Measurements from ENCODE around the gene KNL1. TPM values are rescaled to one million over a fixed set of nuclear protein-coding genes. Genes with fewer than 3 reads are reported as not detected.

Gene KNL1
- total and polyA plus RNA-seq, 4 donors = 1.5 to 38.5 (median 2.9) TPM

DNA sequence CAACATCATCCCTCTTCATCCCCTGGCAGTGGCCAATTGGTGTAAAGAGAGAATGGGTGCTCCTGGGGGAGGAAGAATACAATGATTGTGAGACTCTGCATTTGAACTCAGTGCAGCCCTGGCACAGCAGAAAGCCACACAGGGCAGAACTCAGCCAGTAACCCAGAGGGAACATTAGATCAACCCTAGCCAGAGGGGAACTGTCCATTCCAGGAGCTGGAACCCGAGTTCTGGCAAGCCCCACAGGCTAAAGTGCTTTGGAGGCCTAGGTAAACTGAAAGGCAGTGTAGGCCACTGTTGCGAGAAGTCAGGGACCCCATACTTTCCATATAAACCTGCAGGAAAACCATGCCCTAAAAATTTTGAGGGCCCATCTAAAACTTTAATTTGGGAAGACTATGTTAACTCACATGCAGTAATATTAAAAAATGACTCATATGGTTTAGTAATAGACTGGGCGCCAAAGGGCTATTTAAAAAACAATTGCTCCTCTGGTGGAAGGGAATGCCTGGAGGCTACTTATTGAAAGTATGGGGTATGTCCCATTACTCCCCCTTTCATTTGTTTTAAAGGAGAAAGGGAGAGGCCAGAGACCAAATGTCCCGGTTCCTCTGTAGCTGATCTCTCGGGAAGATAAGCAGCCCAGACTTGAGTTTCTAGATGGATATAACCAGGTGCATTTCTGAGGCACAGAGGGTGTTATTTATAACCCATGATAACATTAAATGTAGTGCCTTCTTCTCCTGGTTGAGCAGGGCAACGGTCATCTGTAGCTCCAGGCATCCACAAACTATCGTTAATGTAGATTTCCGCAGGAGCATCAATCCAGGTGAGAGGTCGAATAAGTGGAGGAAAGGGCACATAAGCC, 95.1 kb downstream of the KNL1 start:
- H3K36me3 ChIP-seq (ENCODE audit: control insufficient read depth in 4 of 4, insufficient read depth in 3 of 4, low read depth in 1 of 4, low read length in 3 of 4) = peaks cover 0 to 6% (median 2%) of the 10 kb centered on the region in 4 donors
- TF ChIP-seq, protein P1, sequence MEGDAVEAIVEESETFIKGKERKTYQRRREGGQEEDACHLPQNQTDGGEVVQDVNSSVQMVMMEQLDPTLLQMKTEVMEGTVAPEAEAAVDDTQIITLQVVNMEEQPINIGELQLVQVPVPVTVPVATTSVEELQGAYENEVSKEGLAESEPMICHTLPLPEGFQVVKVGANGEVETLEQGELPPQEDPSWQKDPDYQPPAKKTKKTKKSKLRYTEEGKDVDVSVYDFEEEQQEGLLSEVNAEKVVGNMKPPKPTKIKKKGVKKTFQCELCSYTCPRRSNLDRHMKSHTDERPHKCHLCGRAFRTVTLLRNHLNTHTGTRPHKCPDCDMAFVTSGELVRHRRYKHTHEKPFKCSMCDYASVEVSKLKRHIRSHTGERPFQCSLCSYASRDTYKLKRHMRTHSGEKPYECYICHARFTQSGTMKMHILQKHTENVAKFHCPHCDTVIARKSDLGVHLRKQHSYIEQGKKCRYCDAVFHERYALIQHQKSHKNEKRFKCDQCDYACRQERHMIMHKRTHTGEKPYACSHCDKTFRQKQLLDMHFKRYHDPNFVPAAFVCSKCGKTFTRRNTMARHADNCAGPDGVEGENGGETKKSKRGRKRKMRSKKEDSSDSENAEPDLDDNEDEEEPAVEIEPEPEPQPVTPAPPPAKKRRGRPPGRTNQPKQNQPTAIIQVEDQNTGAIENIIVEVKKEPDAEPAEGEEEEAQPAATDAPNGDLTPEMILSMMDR (IDR thresholded peaks at IDR 0.05; ENCODE audit: low read depth, low read length, missing input control) = no peak
- TF ChIP-seq GABPA (IDR thresholded peaks at IDR 0.05 in 1 of 2, conservative IDR thresholded peaks at IDR 0.05 in 1 of 2) (no peak), JUND (IDR thresholded peaks at IDR 0.05) (no peak), SP1 (IDR thresholded peaks at IDR 0.05) (no peak), EGR1 (IDR thresholded peaks at IDR 0.05; ENCODE audit: low read depth in 2 of 2) (no peak), RAD21 (IDR thresholded peaks at IDR 0.05) (no peak)
- TF ChIP-seq, protein P2, sequence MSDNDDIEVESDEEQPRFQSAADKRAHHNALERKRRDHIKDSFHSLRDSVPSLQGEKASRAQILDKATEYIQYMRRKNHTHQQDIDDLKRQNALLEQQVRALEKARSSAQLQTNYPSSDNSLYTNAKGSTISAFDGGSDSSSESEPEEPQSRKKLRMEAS (IDR thresholded peaks at IDR 0.05) = no peak

DNA sequence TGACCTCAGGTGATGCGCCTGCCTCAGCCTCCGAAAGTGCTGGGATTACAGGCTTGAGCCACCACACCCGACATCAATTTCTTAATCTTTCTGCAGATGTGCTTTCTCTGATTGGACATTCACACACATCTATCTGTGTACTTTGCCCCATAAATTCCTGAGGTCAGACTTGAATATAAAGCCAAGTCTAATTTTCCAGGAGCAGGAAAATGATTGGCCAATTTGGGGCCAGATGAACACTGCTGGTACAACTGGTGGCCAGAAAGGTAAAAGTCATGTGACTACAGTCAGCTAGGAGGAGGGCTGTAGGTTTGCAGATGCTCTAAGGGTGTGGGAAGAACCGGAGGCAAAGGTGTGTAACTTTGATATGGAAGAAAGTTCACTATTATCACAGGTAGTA, 97.7 kb downstream of the KNL1 start:
- Histone ChIP-seq H3K27ac (ENCODE audit: low read depth in 1 of 2, low read length in 2 of 2) (no peak overlapping the region), H3K36me3 (ENCODE audit: control insufficient read depth in 4 of 4, insufficient read depth in 3 of 4, low read depth in 1 of 4, low read length in 3 of 4) (peaks cover 0 to 6% (median 2%) of the 10 kb centered on the region in 4 donors), H3K9ac (ENCODE audit: low read depth in 1 of 2, low read length in 2 of 2) (no peak overlapping the region), H3K4me1 (ENCODE audit: control insufficient read depth in 4 of 4, insufficient read depth in 4 of 4, low read length in 3 of 4) (peaks cover 8 to 18% (median 14%) of the 10 kb centered on the region in 4 donors), H3K27me3 (ENCODE audit: control insufficient read depth in 4 of 4, insufficient read depth in 4 of 4, low read length in 3 of 4) (no peaks in the 10 kb centered on the region), H3K4me3 (ENCODE audit: low read depth in 1 of 3, low read length in 3 of 3) (no peak overlapping the region), H3K9me3 (ENCODE audit: control insufficient read depth in 4 of 4, low read length in 3 of 4) (no peaks in the 10 kb centered on the region)
- WGBS = 76% methylated on average over 4 of the region's 4 CpGs
- TF ChIP-seq HNF4A (conservative IDR thresholded peaks at IDR 0.05) (peak in 1 of 2 donors; percentile 38), RXRA (IDR thresholded peaks at IDR 0.05) (no peak), SP1 (IDR thresholded peaks at IDR 0.05) (no peak), EGR1 (IDR thresholded peaks at IDR 0.05; ENCODE audit: low read depth in 2 of 2) (no peak)
- DNase-seq (ENCODE audit: low spot score) = no peak

More for the DNA sequence above, 95.1 kb downstream of the KNL1 start:
- DNase-seq (ENCODE audit: low spot score) = no peak
- no peaks in the 10 kb centered on the region for H3K27me3 ChIP-seq (ENCODE audit: control insufficient read depth in 4 of 4, insufficient read depth in 4 of 4, low read length in 3 of 4)
- H3K4me1 ChIP-seq (ENCODE audit: control insufficient read depth in 4 of 4, insufficient read depth in 4 of 4, low read length in 3 of 4) = peaks cover 5 to 7% (median 5%) of the 10 kb centered on the region in 4 donors
- H3K9ac ChIP-seq (ENCODE audit: low read depth in 1 of 2, low read length in 2 of 2) = no peak overlapping the region
- no peak overlapping the region for H3K4me3 ChIP-seq (ENCODE audit: low read depth in 1 of 3, low read length in 3 of 3)
- no peaks in the 10 kb centered on the region for H3K9me3 ChIP-seq (ENCODE audit: control insufficient read depth in 4 of 4, low read length in 3 of 4)
- WGBS = 92% methylated on average over 9 of the region's 9 CpGs
- no peak overlapping the region for H3K27ac ChIP-seq (ENCODE audit: low read depth in 1 of 2, low read length in 2 of 2)

DNA sequence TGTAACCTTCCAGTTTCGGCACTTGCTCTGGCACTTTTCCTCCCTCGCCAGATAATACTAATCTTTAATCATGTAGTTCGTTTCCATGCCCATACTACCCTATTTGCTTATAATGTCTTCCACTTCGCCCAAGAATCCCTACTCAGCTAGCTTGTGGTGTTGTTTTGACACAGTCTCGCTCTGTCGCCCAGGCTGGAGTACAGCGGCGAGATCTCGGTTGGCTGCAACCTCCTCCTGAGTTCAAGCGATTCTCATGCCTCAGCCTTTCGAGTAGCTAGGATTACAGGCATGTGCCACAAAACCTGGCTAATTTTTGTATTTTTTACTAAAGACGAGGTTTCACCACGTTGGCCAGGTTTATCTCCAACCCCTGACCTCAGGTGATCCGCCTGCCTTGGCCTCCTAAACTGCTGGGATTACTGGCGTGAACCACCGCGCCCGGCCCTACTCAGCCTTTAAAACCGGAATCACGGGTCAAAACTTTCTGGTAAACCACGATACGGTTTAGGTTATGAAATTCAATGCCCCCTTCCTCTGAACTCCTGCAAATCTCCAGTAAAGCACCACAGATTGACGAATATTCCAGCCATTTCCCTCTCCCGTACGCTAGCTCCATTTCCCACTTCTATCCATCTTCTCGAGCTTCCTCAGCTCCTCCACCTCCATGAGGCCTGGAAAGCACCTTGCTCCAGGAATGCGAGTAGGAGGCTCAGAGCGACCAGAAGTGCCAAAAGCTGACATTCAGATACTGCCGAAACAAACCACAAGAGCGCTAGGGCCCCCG, 100.0 kb downstream of the KNL1 start:
- H3K9ac ChIP-seq (ENCODE audit: low read depth in 1 of 2, low read length in 2 of 2) = peak overlapping the region; percentile 77 to 97
- no peaks in the 10 kb centered on the region for H3K27me3 ChIP-seq (ENCODE audit: control insufficient read depth in 4 of 4, insufficient read depth in 4 of 4, low read length in 3 of 4)
- peaks cover 8 to 18% (median 14%) of the 10 kb centered on the region in 4 donors for H3K4me1 ChIP-seq (ENCODE audit: control insufficient read depth in 4 of 4, insufficient read depth in 4 of 4, low read length in 3 of 4)
- H3K9me3 ChIP-seq (ENCODE audit: control insufficient read depth in 4 of 4, low read length in 3 of 4) = no peaks in the 10 kb centered on the region
- H3K27ac ChIP-seq (ENCODE audit: low read depth in 1 of 2, low read length in 2 of 2) = peak overlapping the region; percentile 98 to 99
- H3K36me3 ChIP-seq (ENCODE audit: control insufficient read depth in 4 of 4, insufficient read depth in 3 of 4, low read depth in 1 of 4, low read length in 3 of 4) = peaks cover 0 to 6% (median 2%) of the 10 kb centered on the region in 4 donors
- WGBS = 33% methylated on average over 31 of the region's 31 CpGs
- TF ChIP-seq RAD21 (IDR thresholded peaks at IDR 0.05) (no peak), RXRA (IDR thresholded peaks at IDR 0.05) (peak in 1 of 2 donors; percentile 24), NR2F2 (IDR thresholded peaks at IDR 0.05) (no peak)
- TF ChIP-seq, protein P1 (IDR thresholded peaks at IDR 0.05; ENCODE audit: low read depth, low read length, missing input control) = no peak
- DNase-seq (ENCODE audit: low spot score) = no peak
- H3K4me3 ChIP-seq (ENCODE audit: low read depth in 1 of 3, low read length in 3 of 3) = peak overlapping the region; percentile 76 to 95 (median 92)
